Fibroblast of lung (primary cell): ENCODE results near the gene PTGR1.

Experiments
- EZH2 ChIP-seq: IDR thresholded peaks from 2 replicates; pipeline ENCODE4 v1.5.1; 2012; ENCODE audit warnings: low read length, control low read depth, mild to moderate bottlenecking; ENCODE audit errors: missing control alignments
- TF ChIP-seq, protein P1 (sequence below), 2 donors: IDR thresholded peaks in 1 of 2; conservative IDR thresholded peaks in 1 of 2; 1 replicate in 1 of 2; 2 replicates in 1 of 2; pipeline ENCODE4 v1.5.1; 2011 to 2012; ENCODE audit warnings: low read length in 2 of 2, control low read depth in 1 of 2, inconsistent platforms in 1 of 2, low read depth in 1 of 2, mild to moderate bottlenecking in 1 of 2

DNA sequence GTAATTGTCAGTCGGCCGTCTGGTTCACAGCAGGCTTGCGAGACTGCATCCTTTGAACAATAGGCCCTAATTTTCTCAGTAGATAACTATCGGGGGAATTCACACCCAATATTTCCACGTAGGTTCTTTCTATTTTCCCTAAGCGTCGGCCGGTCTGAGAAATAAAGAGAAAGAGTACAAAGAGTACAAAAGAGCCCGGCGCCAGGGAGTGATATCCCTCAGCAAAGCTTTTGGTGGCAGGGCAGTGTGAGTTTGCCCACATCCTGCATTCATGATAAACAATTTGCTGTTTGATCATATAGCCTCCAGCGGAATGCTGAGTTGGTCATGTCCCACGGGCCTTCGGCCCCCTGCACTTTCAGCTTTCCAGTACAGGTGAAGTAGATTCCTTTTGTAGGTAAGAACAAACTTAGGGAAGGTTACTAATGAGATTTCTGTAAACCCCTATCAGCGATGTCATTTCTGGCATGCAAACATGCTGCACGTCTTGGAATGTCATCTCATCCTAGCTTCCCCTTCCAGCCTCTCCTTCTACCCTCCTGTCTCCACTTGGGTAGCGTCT is 4.7 kb upstream of the PTGR1 start:
- TF ChIP-seq, protein P1, sequence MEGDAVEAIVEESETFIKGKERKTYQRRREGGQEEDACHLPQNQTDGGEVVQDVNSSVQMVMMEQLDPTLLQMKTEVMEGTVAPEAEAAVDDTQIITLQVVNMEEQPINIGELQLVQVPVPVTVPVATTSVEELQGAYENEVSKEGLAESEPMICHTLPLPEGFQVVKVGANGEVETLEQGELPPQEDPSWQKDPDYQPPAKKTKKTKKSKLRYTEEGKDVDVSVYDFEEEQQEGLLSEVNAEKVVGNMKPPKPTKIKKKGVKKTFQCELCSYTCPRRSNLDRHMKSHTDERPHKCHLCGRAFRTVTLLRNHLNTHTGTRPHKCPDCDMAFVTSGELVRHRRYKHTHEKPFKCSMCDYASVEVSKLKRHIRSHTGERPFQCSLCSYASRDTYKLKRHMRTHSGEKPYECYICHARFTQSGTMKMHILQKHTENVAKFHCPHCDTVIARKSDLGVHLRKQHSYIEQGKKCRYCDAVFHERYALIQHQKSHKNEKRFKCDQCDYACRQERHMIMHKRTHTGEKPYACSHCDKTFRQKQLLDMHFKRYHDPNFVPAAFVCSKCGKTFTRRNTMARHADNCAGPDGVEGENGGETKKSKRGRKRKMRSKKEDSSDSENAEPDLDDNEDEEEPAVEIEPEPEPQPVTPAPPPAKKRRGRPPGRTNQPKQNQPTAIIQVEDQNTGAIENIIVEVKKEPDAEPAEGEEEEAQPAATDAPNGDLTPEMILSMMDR (conservative IDR thresholded peaks at IDR 0.05 in 1 of 2, IDR thresholded peaks at IDR 0.05 in 1 of 2; ENCODE audit: low read depth in 1 of 2, low read length in 2 of 2): no peak
- no peak for TF ChIP-seq EZH2
